GM23338 (cell line): Measurements from ENCODE around the gene DNAJB13. TPM values are rescaled to one million over a fixed set of nuclear protein-coding genes. Genes with fewer than 3 reads are reported as not detected.

ENCODE experiments used
- ATAC-seq: fragments of 200-7000 bp; cut with Tn5 transposase; 3 replicates; pipeline ENCODE4 v1.9.1; 2020
- DNase-seq: peaks from one replicate; pipeline ENCODE4 v3.0.0-alpha.2; 2015; ENCODE audit warnings: low spot score
- H2AFZ ChIP-seq: fragments of 200-600 bp; sonication (generic); 2 replicates; pipeline ENCODE4 v1.8.0; 2016; ENCODE audit warnings: antibody characterized with exemption, mild to moderate bottlenecking, moderate library complexity
- H3F3A ChIP-seq: fragments of 200-600 bp; sonication (generic); replicated peaks from 2 replicates; pipeline ENCODE4 v1.8.0; 2017; ENCODE audit warnings: antibody characterized with exemption, mixed run types, low read depth
- H3K27ac ChIP-seq: fragments of 200-600 bp; sonication (generic); 2 replicates; pipeline ENCODE4 v1.6.1; 2016; ENCODE audit warnings: low read depth
- H3K27me3 ChIP-seq: fragments of 200-600 bp; sonication (generic); 2 replicates; pipeline ENCODE4 v1.8.0; 2016; ENCODE audit warnings: mild to moderate bottlenecking, mixed run types, moderate library complexity; ENCODE audit not compliant: insufficient read depth
- H3K36me3 ChIP-seq: fragments of 200-600 bp; sonication (generic); 2 replicates; pipeline ENCODE4 v1.8.0; 2016; ENCODE audit warnings: mild to moderate bottlenecking; ENCODE audit not compliant: insufficient read depth
- H3K4me1 ChIP-seq: fragments of 200-600 bp; sonication (generic); 2 replicates; pipeline ENCODE4 v1.8.0; 2016; ENCODE audit warnings: mild to moderate bottlenecking, moderate library complexity; ENCODE audit not compliant: insufficient read depth
- H3K4me2 ChIP-seq: fragments of 200-600 bp; sonication (generic); 2 replicates; pipeline ENCODE4 v1.7.1; 2017; ENCODE audit warnings: mixed run types
- H3K4me3 ChIP-seq: fragments of 200-600 bp; sonication (generic); 2 replicates; pipeline ENCODE4 v1.6.1; 2016; ENCODE audit warnings: mixed run types
- H3K79me2 ChIP-seq: fragments of 200-600 bp; sonication (generic); replicated peaks from 2 replicates; pipeline ENCODE4 v1.8.0; 2017; ENCODE audit warnings: mild to moderate bottlenecking; ENCODE audit not compliant: insufficient read depth
- H3K9me2 ChIP-seq: fragments of 200-600 bp; sonication (generic); 2 replicates; pipeline ENCODE4 v1.8.0; 2017; ENCODE audit not compliant: insufficient read depth
- H4K20me1 ChIP-seq: fragments of 200-600 bp; sonication (generic); replicated peaks from 2 replicates; pipeline ENCODE4 v1.8.0; 2017; ENCODE audit warnings: mild to moderate bottlenecking; ENCODE audit not compliant: insufficient read depth
- H3K27ac Mint-ChIP-seq: 2 replicates; pipeline ENCODE4 v1.8.0; 2020; ENCODE audit warnings: inconsistent platforms, mild to moderate bottlenecking, moderate library complexity, mixed read lengths
- H3K27me3 Mint-ChIP-seq: 3 replicates; pipeline ENCODE4 v1.8.0; 2022; ENCODE audit warnings: low read depth, mild to moderate bottlenecking, moderate library complexity, mixed read lengths, inconsistent platforms; ENCODE audit not compliant: insufficient read depth, poor library complexity
- H3K36me3 Mint-ChIP-seq: 3 replicates; pipeline ENCODE4 v1.8.0; 2021; ENCODE audit warnings: low read depth, mild to moderate bottlenecking, inconsistent platforms, moderate library complexity, mixed read lengths
- H3K4me1 Mint-ChIP-seq: 3 replicates; pipeline ENCODE4 v1.8.0; 2020; ENCODE audit warnings: mild to moderate bottlenecking, inconsistent platforms, mixed read lengths
- H3K4me3 Mint-ChIP-seq: 3 replicates; pipeline ENCODE4 v1.8.0; 2021; ENCODE audit warnings: moderate library complexity, mild to moderate bottlenecking, inconsistent platforms, mixed read lengths
- H3K9me3 Mint-ChIP-seq: 3 replicates; pipeline ENCODE4 v1.8.0; 2020; ENCODE audit warnings: moderate library complexity, mild to moderate bottlenecking, inconsistent platforms, mixed read lengths
- CREB1 ChIP-seq: fragments of 250-450 bp; sonication (Bioruptor Pico); IDR thresholded peaks from 2 replicates; pipeline ENCODE4 v1.5.0; 2020; ENCODE audit warnings: low read depth, mild to moderate bottlenecking, moderate library complexity
- EZH2 ChIP-seq: fragments of 200-600 bp; sonication (generic); IDR thresholded peaks from one replicate; pipeline ENCODE4 v1.8.0; 2017; ENCODE audit warnings: antibody characterized with exemption, mild to moderate bottlenecking, low read depth; ENCODE audit not compliant: unreplicated experiment
- EZH2phosphoT487 ChIP-seq: fragments of 200-600 bp; sonication (generic); IDR thresholded peaks from one replicate; pipeline ENCODE4 v1.8.1; 2018; ENCODE audit warnings: antibody characterized with exemption; ENCODE audit not compliant: unreplicated experiment
- JUNB ChIP-seq: IDR thresholded peaks from one replicate; pipeline ENCODE4 v1.6.1; 2016; ENCODE audit warnings: antibody characterized with exemption; ENCODE audit not compliant: unreplicated experiment
- NANOG ChIP-seq: IDR thresholded peaks from 2 replicates; pipeline ENCODE4 v1.6.1; 2016; ENCODE audit warnings: antibody characterized with exemption, borderline replicate concordance
- polyA plus RNA-seq: library from polyadenylated mRNA; unstranded; fragments of >200 nt; fragmentation: Nextera tagmentation; extraction: Ambion mirVana; gene quantifications from 2 replicates; pipeline ENCODE4 v1.2.1, GENCODE V29; 2016
- total RNA-seq: library from RNA; depleted of rRNA; stranded (reverse); fragments of >200 nt; shearing (Covaris generic); gene quantifications from 2 replicates; pipeline ENCODE4 v1.2.3, GENCODE V29; 2014
- TF ChIP-seq, protein P1 (sequence below): IDR thresholded peaks from 2 replicates; pipeline ENCODE4 v1.6.1; 2016; ENCODE audit warnings: antibody characterized with exemption
- TF ChIP-seq, protein P2 (sequence below), 2 experiments: fragments of 200-600 bp in 1 of 2; sonication (generic) in 1 of 2; conservative IDR thresholded peaks; 2 replicates each; pipeline versions ENCODE4 v1.5.1 to v1.6.1; 2016 to 2017; ENCODE audit warnings: antibody characterized with exemption in 2 of 2, low read depth in 2 of 2, mild to moderate bottlenecking in 2 of 2, moderate library complexity in 1 of 2
- TF ChIP-seq, protein P3 (sequence below): IDR thresholded peaks from one replicate; pipeline ENCODE4 v1.6.1; 2018; ENCODE audit warnings: antibody characterized with exemption; ENCODE audit not compliant: unreplicated experiment

Gene DNAJB13
- total and polyA plus RNA-seq, 2 experiments from 2014 or later: 0.14 to 0.32 TPM

DNA sequence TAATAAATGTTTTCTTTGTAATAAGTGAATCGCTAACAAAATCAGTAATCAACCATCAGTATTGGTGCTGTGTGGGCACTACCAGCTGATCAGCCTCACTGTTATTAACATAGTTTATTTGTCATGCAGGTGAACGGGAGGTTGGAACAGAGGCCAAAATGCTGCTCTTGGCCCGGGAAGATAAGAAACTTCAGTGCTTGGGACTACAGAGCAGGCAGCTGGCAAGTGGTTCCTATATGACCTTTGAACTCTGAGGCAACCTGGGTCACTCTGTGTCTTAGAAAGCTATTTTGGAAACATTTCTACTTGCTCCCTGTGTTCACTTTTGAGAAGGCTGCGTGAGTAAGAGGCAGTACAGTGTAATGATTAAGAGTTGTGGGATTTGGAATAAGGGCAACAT, 36.5 kb upstream of the DNAJB13 start:
- H3K36me3 ChIP-seq: no peaks in the 10 kb centered on the region
- H4K20me1 ChIP-seq: no peaks in the 10 kb centered on the region
- H3K4me1 ChIP-seq: no peaks in the 10 kb centered on the region
- H3K4me1 Mint-ChIP-seq: no peaks in the 10 kb centered on the region
- no peaks in the 10 kb centered on the region for H3K9me3 Mint-ChIP-seq
- no peak overlapping the region for H2AFZ ChIP-seq
- H3K27ac ChIP-seq: no peak overlapping the region
- H3K79me2 ChIP-seq: no peaks in the 10 kb centered on the region
- no peaks in the 10 kb centered on the region for H3K27me3 ChIP-seq
- H3K27me3 Mint-ChIP-seq: no peaks in the 10 kb centered on the region
- no peak for TF ChIP-seq EZH2phosphoT487
- TF ChIP-seq, protein P1, sequence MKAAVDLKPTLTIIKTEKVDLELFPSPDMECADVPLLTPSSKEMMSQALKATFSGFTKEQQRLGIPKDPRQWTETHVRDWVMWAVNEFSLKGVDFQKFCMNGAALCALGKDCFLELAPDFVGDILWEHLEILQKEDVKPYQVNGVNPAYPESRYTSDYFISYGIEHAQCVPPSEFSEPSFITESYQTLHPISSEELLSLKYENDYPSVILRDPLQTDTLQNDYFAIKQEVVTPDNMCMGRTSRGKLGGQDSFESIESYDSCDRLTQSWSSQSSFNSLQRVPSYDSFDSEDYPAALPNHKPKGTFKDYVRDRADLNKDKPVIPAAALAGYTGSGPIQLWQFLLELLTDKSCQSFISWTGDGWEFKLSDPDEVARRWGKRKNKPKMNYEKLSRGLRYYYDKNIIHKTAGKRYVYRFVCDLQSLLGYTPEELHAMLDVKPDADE: no peak
- TF ChIP-seq JUNB: no peak
- H3K4me3 ChIP-seq: no peak overlapping the region
- H3F3A ChIP-seq: no peaks in the 10 kb centered on the region
- no peak for ATAC-seq
- H3K4me2 ChIP-seq: no peak overlapping the region
- no peak overlapping the region for H3K4me3 Mint-ChIP-seq
- no peak overlapping the region for H3K27ac Mint-ChIP-seq
- peaks cover 4% of the 10 kb centered on the region; the same call in 2 of the 3 replicates for H3K36me3 Mint-ChIP-seq
- no peak for DNase-seq
- H3K9me2 ChIP-seq: no peaks in the 10 kb centered on the region

DNA sequence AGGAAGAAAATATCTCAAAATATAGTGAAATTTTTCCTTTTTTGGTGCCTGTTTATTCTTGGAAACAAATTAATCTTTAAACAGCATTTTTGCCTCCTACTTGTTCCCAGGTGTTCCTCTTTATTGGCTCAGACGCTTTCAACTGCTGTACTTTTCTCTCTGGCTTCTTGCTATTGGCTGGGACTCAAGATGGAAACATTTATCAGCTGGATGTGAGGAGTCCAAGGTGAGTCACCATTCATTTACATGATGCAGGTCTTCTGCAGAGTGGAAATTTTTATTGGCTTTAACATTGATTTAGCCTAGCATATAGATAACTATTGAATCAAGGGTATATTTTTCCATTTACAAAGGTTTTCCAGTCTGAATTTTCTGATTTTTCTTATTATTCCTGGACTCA, 34.4 kb upstream of the DNAJB13 start:
- Histone ChIP-seq H3K4me2 (no peak overlapping the region), H3K4me1 (no peaks in the 10 kb centered on the region), H3K36me3 (no peaks in the 10 kb centered on the region), H3K4me3 (no peak overlapping the region), H3K27ac (no peak overlapping the region), H3K79me2 (no peaks in the 10 kb centered on the region), H4K20me1 (no peaks in the 10 kb centered on the region), H2AFZ (no peak overlapping the region), H3F3A (no peaks in the 10 kb centered on the region), H3K9me2 (no peaks in the 10 kb centered on the region), H3K27me3 (no peaks in the 10 kb centered on the region)
- DNase-seq (no peak), ATAC-seq (no peak)
- H3K27me3 Mint-ChIP-seq: no peaks in the 10 kb centered on the region
- peaks cover 5% of the 10 kb centered on the region; the same call in 1 of the 3 replicates for H3K36me3 Mint-ChIP-seq
- H3K4me3 Mint-ChIP-seq: no peak overlapping the region
- H3K27ac Mint-ChIP-seq: no peak overlapping the region
- H3K9me3 Mint-ChIP-seq: no peaks in the 10 kb centered on the region
- no peaks in the 10 kb centered on the region for H3K4me1 Mint-ChIP-seq
- TF ChIP-seq, protein P1: no peak
- TF ChIP-seq JUNB: no peak
- TF ChIP-seq, protein P2, sequence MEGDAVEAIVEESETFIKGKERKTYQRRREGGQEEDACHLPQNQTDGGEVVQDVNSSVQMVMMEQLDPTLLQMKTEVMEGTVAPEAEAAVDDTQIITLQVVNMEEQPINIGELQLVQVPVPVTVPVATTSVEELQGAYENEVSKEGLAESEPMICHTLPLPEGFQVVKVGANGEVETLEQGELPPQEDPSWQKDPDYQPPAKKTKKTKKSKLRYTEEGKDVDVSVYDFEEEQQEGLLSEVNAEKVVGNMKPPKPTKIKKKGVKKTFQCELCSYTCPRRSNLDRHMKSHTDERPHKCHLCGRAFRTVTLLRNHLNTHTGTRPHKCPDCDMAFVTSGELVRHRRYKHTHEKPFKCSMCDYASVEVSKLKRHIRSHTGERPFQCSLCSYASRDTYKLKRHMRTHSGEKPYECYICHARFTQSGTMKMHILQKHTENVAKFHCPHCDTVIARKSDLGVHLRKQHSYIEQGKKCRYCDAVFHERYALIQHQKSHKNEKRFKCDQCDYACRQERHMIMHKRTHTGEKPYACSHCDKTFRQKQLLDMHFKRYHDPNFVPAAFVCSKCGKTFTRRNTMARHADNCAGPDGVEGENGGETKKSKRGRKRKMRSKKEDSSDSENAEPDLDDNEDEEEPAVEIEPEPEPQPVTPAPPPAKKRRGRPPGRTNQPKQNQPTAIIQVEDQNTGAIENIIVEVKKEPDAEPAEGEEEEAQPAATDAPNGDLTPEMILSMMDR (conservative IDR thresholded peaks at IDR 0.05; ENCODE audit: low read depth in 2 of 2): no peak
- no peak for TF ChIP-seq CREB1 (CRISPR knock-in tag)
- no peak for TF ChIP-seq EZH2
- TF ChIP-seq NANOG: no peak
- no peak for TF ChIP-seq EZH2phosphoT487
- TF ChIP-seq, protein P3, sequence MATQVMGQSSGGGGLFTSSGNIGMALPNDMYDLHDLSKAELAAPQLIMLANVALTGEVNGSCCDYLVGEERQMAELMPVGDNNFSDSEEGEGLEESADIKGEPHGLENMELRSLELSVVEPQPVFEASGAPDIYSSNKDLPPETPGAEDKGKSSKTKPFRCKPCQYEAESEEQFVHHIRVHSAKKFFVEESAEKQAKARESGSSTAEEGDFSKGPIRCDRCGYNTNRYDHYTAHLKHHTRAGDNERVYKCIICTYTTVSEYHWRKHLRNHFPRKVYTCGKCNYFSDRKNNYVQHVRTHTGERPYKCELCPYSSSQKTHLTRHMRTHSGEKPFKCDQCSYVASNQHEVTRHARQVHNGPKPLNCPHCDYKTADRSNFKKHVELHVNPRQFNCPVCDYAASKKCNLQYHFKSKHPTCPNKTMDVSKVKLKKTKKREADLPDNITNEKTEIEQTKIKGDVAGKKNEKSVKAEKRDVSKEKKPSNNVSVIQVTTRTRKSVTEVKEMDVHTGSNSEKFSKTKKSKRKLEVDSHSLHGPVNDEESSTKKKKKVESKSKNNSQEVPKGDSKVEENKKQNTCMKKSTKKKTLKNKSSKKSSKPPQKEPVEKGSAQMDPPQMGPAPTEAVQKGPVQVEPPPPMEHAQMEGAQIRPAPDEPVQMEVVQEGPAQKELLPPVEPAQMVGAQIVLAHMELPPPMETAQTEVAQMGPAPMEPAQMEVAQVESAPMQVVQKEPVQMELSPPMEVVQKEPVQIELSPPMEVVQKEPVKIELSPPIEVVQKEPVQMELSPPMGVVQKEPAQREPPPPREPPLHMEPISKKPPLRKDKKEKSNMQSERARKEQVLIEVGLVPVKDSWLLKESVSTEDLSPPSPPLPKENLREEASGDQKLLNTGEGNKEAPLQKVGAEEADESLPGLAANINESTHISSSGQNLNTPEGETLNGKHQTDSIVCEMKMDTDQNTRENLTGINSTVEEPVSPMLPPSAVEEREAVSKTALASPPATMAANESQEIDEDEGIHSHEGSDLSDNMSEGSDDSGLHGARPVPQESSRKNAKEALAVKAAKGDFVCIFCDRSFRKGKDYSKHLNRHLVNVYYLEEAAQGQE: no peak
